AG04450 (cell line): ENCODE measurements around the gene NR2F6. TPM values are rescaled to one million over a fixed set of nuclear protein-coding genes. Genes with fewer than 3 reads are reported as not detected.

Experiments
- CTCF ChIA-PET: fragments of 300-600, 350-600 bp; formaldehyde crosslinking; extraction: SDS; loops from one replicate; lab custom pipeline; 2022; ENCODE audit warnings: antibody characterized with exemption, inconsistent platforms; lab: Charles Lee
- POLR2A ChIA-PET: fragments of 350-600 bp; formaldehyde crosslinking; extraction: SDS; loops from one replicate; lab custom pipeline; 2021; ENCODE audit warnings: antibody characterized with exemption, inconsistent platforms; lab: Yijun Ruan, JAX
- DNase-seq: peaks from one replicate; pipeline ENCODE4 v3.0.0-alpha.2; 2011; ENCODE audit warnings: low read depth, low spot score
- H3K27ac ChIP-seq: one replicate; pipeline ENCODE4 v1.5.1; 2012; ENCODE audit warnings: low read depth, low read length, control low read depth
- H3K27me3 ChIP-seq: one replicate; pipeline ENCODE4 v1.6.0; 2012; ENCODE audit warnings: low read length; ENCODE audit not compliant: control insufficient read depth, insufficient read depth
- H3K4me3 ChIP-seq: 2 replicates; pipeline ENCODE4 v1.5.1; 2011; ENCODE audit warnings: mild to moderate bottlenecking, low read depth, low read length, control low read depth
- H3K9me3 ChIP-seq: 2 replicates; pipeline ENCODE4 v1.5.1; 2012; ENCODE audit warnings: low read length; ENCODE audit not compliant: control insufficient read depth, insufficient read depth
- polyA plus RNA-seq: library from polyadenylated mRNA; depleted of rRNA; stranded (reverse); fragments of >200 nt; gene quantifications from 2 replicates; pipeline ENCODE4 v1.2.3, GENCODE V29; 2011
- TF ChIP-seq, protein P1 (sequence below): IDR thresholded peaks from 2 replicates; pipeline ENCODE4 v1.5.1; 2011; ENCODE audit warnings: low read depth, low read length, control low read depth, inconsistent platforms

Gene NR2F6
- polyA plus RNA-seq, 1 experiment: 16.3 TPM

DNA sequence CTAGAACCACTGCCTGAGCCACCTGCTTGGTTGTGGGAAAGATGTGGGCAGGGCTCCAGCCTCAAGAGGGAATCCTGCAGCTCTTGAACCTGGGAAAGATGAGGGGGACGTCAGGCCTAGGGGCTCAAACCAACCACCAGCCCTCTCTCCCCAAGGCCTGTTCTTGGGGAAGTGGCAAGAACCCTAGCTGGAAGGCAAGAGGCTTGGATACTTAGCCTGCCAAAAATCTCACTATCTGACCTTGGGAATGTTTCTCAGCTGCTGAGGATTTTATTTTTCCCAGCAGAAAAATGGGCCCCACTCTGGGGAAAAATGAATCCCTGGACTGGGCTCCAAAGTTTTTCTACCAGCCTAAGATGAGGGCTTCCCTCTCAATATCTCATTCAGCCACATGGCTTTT, 14.2 kb upstream of the NR2F6 start:
- Histone ChIP-seq H3K9me3 (peaks cover 17% of the 10 kb centered on the region), H3K27me3 (peaks cover 8% of the 10 kb centered on the region), H3K4me3 (no peak overlapping the region), H3K27ac (no peak overlapping the region)
- ChIA-PET CTCF (interaction anchor here (0.6 to 1.9 kb wide), 8 partner anchors 7 to 194 kb away, joined by 3 to 7 read pairs (median 3); no protein-coding TSS in a partner anchor), POLR2A (no interaction called here)
- DNase-seq: no peak
- TF ChIP-seq, protein P1, sequence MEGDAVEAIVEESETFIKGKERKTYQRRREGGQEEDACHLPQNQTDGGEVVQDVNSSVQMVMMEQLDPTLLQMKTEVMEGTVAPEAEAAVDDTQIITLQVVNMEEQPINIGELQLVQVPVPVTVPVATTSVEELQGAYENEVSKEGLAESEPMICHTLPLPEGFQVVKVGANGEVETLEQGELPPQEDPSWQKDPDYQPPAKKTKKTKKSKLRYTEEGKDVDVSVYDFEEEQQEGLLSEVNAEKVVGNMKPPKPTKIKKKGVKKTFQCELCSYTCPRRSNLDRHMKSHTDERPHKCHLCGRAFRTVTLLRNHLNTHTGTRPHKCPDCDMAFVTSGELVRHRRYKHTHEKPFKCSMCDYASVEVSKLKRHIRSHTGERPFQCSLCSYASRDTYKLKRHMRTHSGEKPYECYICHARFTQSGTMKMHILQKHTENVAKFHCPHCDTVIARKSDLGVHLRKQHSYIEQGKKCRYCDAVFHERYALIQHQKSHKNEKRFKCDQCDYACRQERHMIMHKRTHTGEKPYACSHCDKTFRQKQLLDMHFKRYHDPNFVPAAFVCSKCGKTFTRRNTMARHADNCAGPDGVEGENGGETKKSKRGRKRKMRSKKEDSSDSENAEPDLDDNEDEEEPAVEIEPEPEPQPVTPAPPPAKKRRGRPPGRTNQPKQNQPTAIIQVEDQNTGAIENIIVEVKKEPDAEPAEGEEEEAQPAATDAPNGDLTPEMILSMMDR: no peak

DNA sequence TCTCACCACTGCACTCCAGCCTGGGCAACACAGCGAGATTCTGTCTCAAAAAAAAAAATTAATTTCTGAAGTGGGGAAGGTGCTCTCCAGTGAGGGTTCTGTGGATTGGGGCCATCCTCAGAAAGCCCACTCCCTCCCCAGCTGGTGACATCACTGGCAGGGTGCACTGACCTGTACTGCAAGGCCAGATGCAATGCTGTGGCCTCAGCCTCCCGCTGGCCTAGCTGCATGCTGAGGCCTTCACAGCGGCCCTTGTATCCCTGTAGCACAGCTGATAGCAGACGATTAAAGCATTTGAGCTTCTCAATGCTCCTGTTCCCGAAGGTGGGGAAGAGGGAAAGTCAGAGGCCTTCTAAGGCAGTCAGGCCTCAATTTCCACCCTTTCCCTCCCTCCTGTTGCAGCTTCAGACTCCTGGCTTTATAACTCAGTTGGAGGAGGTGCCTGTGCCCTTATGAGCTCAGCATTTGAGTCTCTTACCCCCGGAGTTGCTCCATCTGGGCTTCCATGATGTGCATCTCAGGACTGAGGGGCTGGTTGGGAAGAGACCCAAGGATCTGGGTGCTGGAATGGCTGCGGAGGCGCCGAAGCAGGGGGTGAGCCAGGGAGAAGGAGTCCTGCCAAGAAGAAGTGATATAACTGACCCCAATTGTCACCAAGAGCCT, 13.5 kb upstream of the NR2F6 start:
- H3K9me3 ChIP-seq: peaks cover 17% of the 10 kb centered on the region
- no peak overlapping the region for H3K4me3 ChIP-seq
- ChIA-PET CTCF (interaction anchor here (0.6 to 1.9 kb wide), 5 partner anchors 9 to 493 kb away, joined by 3 to 7 read pairs (median 3); no protein-coding TSS in a partner anchor), POLR2A (no interaction called here)
- TF ChIP-seq, protein P1: no peak
- no peak for DNase-seq
- peaks cover 8% of the 10 kb centered on the region for H3K27me3 ChIP-seq
- no peak overlapping the region for H3K27ac ChIP-seq

DNA sequence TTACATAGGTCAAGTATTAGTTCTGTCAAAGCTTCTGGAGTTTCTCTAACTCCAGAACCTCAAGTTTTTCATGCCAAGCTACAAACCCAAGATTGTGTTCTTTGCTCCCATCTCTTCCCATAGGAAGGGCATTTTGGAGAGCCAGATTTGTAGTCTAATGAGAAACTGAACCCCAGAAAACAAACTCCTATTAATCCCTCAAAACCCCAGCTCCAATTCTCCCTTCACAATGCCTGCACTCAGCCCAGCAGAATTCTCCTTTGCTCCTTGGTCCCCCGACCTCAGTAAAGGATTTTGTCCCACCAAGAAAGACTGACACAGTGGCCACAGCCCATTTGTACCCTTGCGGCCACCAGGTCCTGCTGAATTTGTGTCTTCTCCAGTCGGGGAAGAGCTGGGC, 10.4 kb upstream of the NR2F6 start:
- Histone ChIP-seq H3K4me3 (no peak overlapping the region), H3K9me3 (peaks cover 17% of the 10 kb centered on the region), H3K27ac (no peak overlapping the region), H3K27me3 (peaks cover 8% of the 10 kb centered on the region)
- ChIA-PET CTCF (no interaction called here), POLR2A (no interaction called here)
- DNase-seq: no peak
- TF ChIP-seq, protein P1: no peak

DNA sequence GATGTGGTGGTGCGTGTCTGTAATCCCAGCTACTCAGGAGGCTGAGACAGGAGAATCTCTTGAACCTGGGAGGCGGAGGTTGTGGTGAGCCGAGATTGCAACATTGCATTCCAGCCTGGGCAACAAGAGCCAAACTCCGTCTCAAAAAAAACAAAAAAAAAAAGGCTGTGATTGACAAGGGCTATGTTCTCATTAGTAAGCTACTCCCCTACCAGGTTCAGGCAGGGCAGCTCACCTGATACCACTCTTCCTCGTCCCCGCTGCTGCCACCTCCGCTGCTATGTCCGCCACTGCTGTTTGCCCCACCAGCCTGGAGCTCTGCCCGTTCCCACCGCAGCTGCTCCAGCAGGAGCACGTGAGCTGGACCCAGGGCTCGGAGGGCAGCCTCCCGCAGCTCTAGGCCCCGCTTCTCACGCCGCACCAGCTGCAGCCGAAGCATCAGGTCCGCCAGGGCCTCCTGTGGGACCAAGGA, 9.5 kb upstream of the NR2F6 start:
- TF ChIP-seq, protein P1: no peak
- no peak for DNase-seq
- ChIA-PET CTCF (interaction anchor here (1.2 to 1.3 kb wide), 2 partner anchors 19 to 27 kb away, joined by 4 to 5 read pairs; partner anchors contain the start of gene ANKLE1), POLR2A (no interaction called here)
- H3K27ac ChIP-seq: no peak overlapping the region
- H3K27me3 ChIP-seq: peaks cover 8% of the 10 kb centered on the region
- H3K9me3 ChIP-seq: peaks cover 16% of the 10 kb centered on the region
- no peak overlapping the region for H3K4me3 ChIP-seq

DNA sequence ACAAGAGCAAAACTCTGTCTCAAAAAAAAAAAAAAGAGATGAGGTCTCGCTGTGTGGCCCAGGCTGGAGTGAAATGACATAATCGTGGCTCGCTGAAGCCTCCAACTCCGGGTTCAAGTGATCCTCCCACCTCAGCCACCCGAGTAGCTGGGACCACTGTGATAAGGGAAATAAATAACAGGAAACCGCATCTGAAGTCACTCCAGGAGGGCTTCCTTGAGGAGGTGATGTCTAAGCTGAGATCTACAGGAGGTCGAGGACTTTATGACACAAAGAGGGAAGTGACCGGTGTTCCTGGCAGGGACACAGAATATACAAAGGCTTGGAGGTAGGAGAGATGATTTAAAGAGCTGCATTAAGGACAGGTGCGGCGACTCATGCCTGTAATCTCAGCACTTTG, 8.9 kb upstream of the NR2F6 start:
- ChIA-PET CTCF (interaction anchor here (1.2 to 1.3 kb wide), 2 partner anchors 18 to 27 kb away, joined by 4 to 5 read pairs; partner anchors contain the start of gene ANKLE1), POLR2A (no interaction called here)
- peaks cover 11% of the 10 kb centered on the region for H3K9me3 ChIP-seq
- no peak overlapping the region for H3K27ac ChIP-seq
- TF ChIP-seq, protein P1: no peak
- no peak overlapping the region for H3K4me3 ChIP-seq
- H3K27me3 ChIP-seq: peaks cover 4% of the 10 kb centered on the region
- DNase-seq: no peak
